HCT116 (cell line): Measurements from ENCODE around the gene CENPH. TPM values are rescaled to one million over a fixed set of nuclear protein-coding genes. Genes with fewer than 3 reads are reported as not detected.
A peak's percentile ranks its signal among the peaks of the same experiment; 100 is the strongest.

Experiments used
- ATAC-seq: fragments of 200-7000 bp; cut with Tn5 transposase; 2 replicates; pipeline ENCODE4 v1.9.1; 2020; ENCODE audit warnings: mild to moderate bottlenecking, moderate library complexity
- BruUV-seq: library from RNA; stranded (reverse); fragments of 400-500 nt; replicated peaks from 2 replicates; lab custom pipeline; 2021; lab: Mats Ljungman, UMichigan
- CTCF ChIA-PET: fragments of 300-600 bp; sonication (Branson Sonifier 250); formaldehyde crosslinking; loops from one replicate; lab custom pipeline; 2021; ENCODE audit warnings: antibody characterized with exemption; lab: Charles Lee
- POLR2A ChIA-PET: fragments of 300-600, 350-600 bp; sonication (Branson Sonifier 250); formaldehyde crosslinking; loops from one replicate; lab custom pipeline; 2021; ENCODE audit warnings: antibody characterized with exemption; lab: Charles Lee
- RAD21 ChIA-PET, 2 experiments: fragments of 300-600 bp; sonication (Branson Sonifier 250); formaldehyde crosslinking; loops; one replicate each; lab custom pipeline; 2023; ENCODE audit warnings: low total read pairs in 2 of 2; ENCODE audit not compliant: uncharacterized antibody in 2 of 2, unreplicated experiment in 2 of 2, low non-redundant PET in 1 of 2; lab: Charles Lee
- DNase-seq: peaks from one replicate; pipeline ENCODE4 v3.0.0-alpha.2; 2010; ENCODE audit warnings: low read depth, low spot score
- H2AFZ ChIP-seq: fragments of 200-600 bp; shearing (Covaris generic), sonication (generic); 2 replicates; pipeline ENCODE4 v1.6.1; 2017; ENCODE audit warnings: low read depth, mixed run types, mixed read lengths, antibody characterized with exemption, low read length; ENCODE audit not compliant: poor library complexity, severe bottlenecking
- H3K27ac ChIP-seq: 2 replicates; pipeline ENCODE4 v1.5.1; 2012; ENCODE audit warnings: low read depth, low read length
- H3K27me3 ChIP-seq: fragments of 200-600 bp; sonication (generic); 2 replicates; pipeline ENCODE4 v1.6.1; 2016; ENCODE audit warnings: mixed run types, low read length, mixed read lengths; ENCODE audit not compliant: insufficient read depth
- H3K36me3 ChIP-seq, 2 experiments: fragments of 200-500 bp in 1 of 2; fragments of 200-600 bp in 1 of 2; sonication (Bioruptor generic) in 1 of 2; sonication (generic) in 1 of 2; 2 replicates each; pipeline versions ENCODE4 v1.5.1 to v1.6.1; 2014 to 2016; ENCODE audit warnings: low read length in 2 of 2, inconsistent platforms in 1 of 2, mixed read lengths in 1 of 2, mixed run types in 1 of 2; ENCODE audit not compliant: insufficient read depth in 2 of 2, control insufficient read depth in 1 of 2
- H3K4me1 ChIP-seq, 2 experiments: fragments of 200-600 bp in 1 of 2; sonication (generic) in 1 of 2; 2 replicates each; pipeline versions ENCODE4 v1.5.1 to v1.6.1; 2012 to 2017; ENCODE audit warnings: low read length in 2 of 2, inconsistent platforms in 1 of 2, mild to moderate bottlenecking in 1 of 2, mixed read lengths in 1 of 2, mixed run types in 1 of 2, moderate library complexity in 1 of 2; ENCODE audit not compliant: insufficient read depth in 2 of 2, control insufficient read depth in 1 of 2
- H3K4me2 ChIP-seq: fragments of 200-600 bp; sonication (generic); 2 replicates; pipeline ENCODE4 v1.6.1; 2017; ENCODE audit warnings: mixed run types, low read length, mixed read lengths
- H3K4me3 ChIP-seq, 2 experiments: fragments of 200-600 bp in 1 of 2; sonication (generic) in 1 of 2; replicated peaks in 1 of 2; 2 replicates each; pipeline ENCODE4 v1.5.1; 2011 to 2016; ENCODE audit warnings: low read length in 2 of 2, control low read depth in 1 of 2, low read depth in 1 of 2, mild to moderate bottlenecking in 1 of 2, mixed read lengths in 1 of 2, mixed run types in 1 of 2
- H3K79me2 ChIP-seq: fragments of 200-600 bp; sonication (generic); 2 replicates; pipeline ENCODE4 v1.6.1; 2017; ENCODE audit warnings: mild to moderate bottlenecking, mixed run types, low read length, moderate library complexity, mixed read lengths; ENCODE audit not compliant: insufficient read depth
- H3K9ac ChIP-seq: fragments of 200-600 bp; sonication (generic); 2 replicates; pipeline ENCODE4 v1.6.1; 2016; ENCODE audit warnings: low read length, mixed read lengths
- H3K9me2 ChIP-seq: fragments of 200-600 bp; sonication (generic), shearing (Covaris generic); 2 replicates; pipeline ENCODE4 v1.6.1; 2017; ENCODE audit warnings: mixed run types, mild to moderate bottlenecking, moderate library complexity; ENCODE audit not compliant: insufficient read depth
- H3K9me3 ChIP-seq, 2 experiments: fragments of 200-500 bp in 1 of 2; fragments of 200-600 bp in 1 of 2; sonication (Bioruptor generic) in 1 of 2; sonication (generic) in 1 of 2; 2 replicates each; pipeline ENCODE4 v1.6.1; 2014 to 2017; ENCODE audit warnings: low read length in 2 of 2, mixed read lengths in 2 of 2, inconsistent platforms in 1 of 2, low read depth in 1 of 2, mild to moderate bottlenecking in 1 of 2, mixed run types in 1 of 2, moderate library complexity in 1 of 2; ENCODE audit not compliant: control insufficient read depth in 1 of 2, insufficient read depth in 1 of 2
- H4K20me1 ChIP-seq: fragments of 200-600 bp; sonication (generic), shearing (Covaris generic); 2 replicates; pipeline ENCODE4 v1.6.1; 2017; ENCODE audit warnings: mixed run types, mild to moderate bottlenecking, moderate library complexity; ENCODE audit not compliant: insufficient read depth
- CBX3 ChIP-seq: IDR thresholded peaks from 2 replicates; pipeline ENCODE4 v1.6.1; 2012; ENCODE audit warnings: low read depth
- CEBPB ChIP-seq: IDR thresholded peaks from 2 replicates; pipeline ENCODE4 v1.6.1; 2012; ENCODE audit warnings: low read depth
- CTCF ChIP-seq, 3 experiments: fragments of 200-600 bp in 1 of 3; sonication (generic) in 1 of 3; IDR thresholded peaks in 2 of 3; conservative IDR thresholded peaks in 1 of 3; 2 replicates each; pipeline ENCODE4 v1.5.1; 2012 to 2017; ENCODE audit warnings: low read depth in 2 of 3, low read length in 2 of 3, antibody characterized with exemption in 1 of 3, borderline replicate concordance in 1 of 3, control low read depth in 1 of 3, mild to moderate bottlenecking in 1 of 3, mixed read lengths in 1 of 3, mixed run types in 1 of 3, moderate library complexity in 1 of 3; ENCODE audit not compliant: insufficient read depth in 1 of 3
- EZH2 ChIP-seq: fragments of 200-600 bp; sonication (generic); IDR thresholded peaks from 2 replicates; pipeline ENCODE4 v1.6.1; 2017; ENCODE audit warnings: antibody characterized with exemption, mixed run types
- EZH2phosphoT487 ChIP-seq: fragments of 200-600 bp; IDR thresholded peaks from 2 replicates; pipeline ENCODE4 v1.6.1; 2018; ENCODE audit warnings: antibody characterized with exemption, borderline replicate concordance
- FOSL1 ChIP-seq: IDR thresholded peaks from 2 replicates; pipeline ENCODE4 v1.6.1; 2012; ENCODE audit warnings: low read depth
- JUND ChIP-seq: IDR thresholded peaks from 2 replicates; pipeline ENCODE4 v1.6.1; 2012
- POLR2A ChIP-seq: IDR thresholded peaks from 2 replicates; pipeline ENCODE4 v1.7.0; 2011; ENCODE audit warnings: borderline replicate concordance; ENCODE audit not compliant: insufficient read depth, insufficient read length; ENCODE audit errors: extremely low read depth
- POLR2AphosphoS5 ChIP-seq: IDR thresholded peaks from 2 replicates; pipeline ENCODE4 v1.6.1; 2011; ENCODE audit warnings: mild to moderate bottlenecking, low read depth, low read length, moderate library complexity
- SIN3A ChIP-seq: IDR thresholded peaks from 2 replicates; pipeline ENCODE4 v1.6.1; 2012; ENCODE audit warnings: low read depth
- SRF ChIP-seq: IDR thresholded peaks from 2 replicates; pipeline ENCODE4 v1.6.1; 2012; ENCODE audit warnings: low read depth
- TCF7L2 ChIP-seq: IDR thresholded peaks from 2 replicates; pipeline ENCODE4 v1.7.0; 2011; ENCODE audit warnings: borderline replicate concordance, inconsistent platforms; ENCODE audit not compliant: insufficient read depth, insufficient read length; ENCODE audit errors: extremely low read depth
- YY1 ChIP-seq: IDR thresholded peaks from 2 replicates; pipeline ENCODE4 v1.6.1; 2011; ENCODE audit warnings: low read length, low read depth, moderate library complexity, mild to moderate bottlenecking; ENCODE audit not compliant: insufficient replicate concordance; ENCODE audit errors: extremely low read depth
- ZFX ChIP-seq: fragments of 450-650 bp; IDR thresholded peaks from 2 replicates; pipeline ENCODE4 v1.6.1; 2017
- intact Hi-C: fragments of 100-400 bp; cut with micrococcal nuclease; formaldehyde crosslinking; loops from 2 replicates; pipeline ENCODE4 v1.10.0; 2022
- total RNA-seq: library from RNA; stranded (reverse); gene quantifications from one replicate; pipeline ENCODE4 v1.2.1, GENCODE V29; 2021; ENCODE audit not compliant: unreplicated experiment
- TF ChIP-seq, protein P1 (sequence below): IDR thresholded peaks from 2 replicates; pipeline ENCODE4 v1.6.1; 2011; ENCODE audit warnings: mild to moderate bottlenecking, low read length, moderate library complexity; ENCODE audit not compliant: insufficient replicate concordance; ENCODE audit errors: extremely low read depth
- TF ChIP-seq, protein P2 (sequence below): IDR thresholded peaks from 2 replicates; pipeline ENCODE4 v1.6.1; 2012
- TF ChIP-seq, protein P3 (sequence below): IDR thresholded peaks from 2 replicates; pipeline ENCODE4 v1.6.1; 2012

The CENPH gene
- total RNA-seq, 1 experiment from 2014 or later = 23.4 TPM

DNA sequence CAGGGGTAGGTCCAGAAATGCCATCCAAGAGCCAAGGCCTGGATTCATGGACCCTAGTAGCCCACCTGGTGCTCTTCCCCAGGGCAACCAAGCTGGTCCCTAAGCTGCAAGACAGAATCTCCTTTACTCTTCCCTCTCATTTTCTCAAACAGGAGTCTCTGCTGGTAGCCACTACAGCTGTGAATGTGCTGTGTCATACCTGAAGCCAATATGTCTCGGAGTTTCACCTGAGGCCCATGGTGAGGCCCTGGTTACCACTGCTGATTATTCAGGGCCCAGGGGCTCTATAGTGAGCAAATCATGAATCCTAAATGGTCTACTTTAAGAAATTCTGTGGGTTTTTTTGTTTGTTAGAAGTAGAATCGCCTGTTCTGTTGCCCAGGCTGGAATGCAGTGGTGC, 61.2 kb downstream of the CENPH start:
- Histone ChIP-seq H3K4me3 (no peak overlapping the region), H3K9me3 (no peaks in the 10 kb centered on the region), H3K4me2 (no peak overlapping the region), H3K4me1 (peaks cover 6 to 17% of the 10 kb centered on the region in 2 experiments), H3K36me3 (no peaks in the 10 kb centered on the region), H4K20me1 (peaks cover 2% of the 10 kb centered on the region; the same call in 1 of the 2 replicates), H3K9me2 (no peaks in the 10 kb centered on the region), H2AFZ (no peak overlapping the region), H3K27me3 (no peaks in the 10 kb centered on the region), H3K9ac (0 out of 2 replicates have a peak overlapping the region, but pooled peaks have one; percentile 3), H3K27ac (no peak overlapping the region), H3K79me2 (peaks cover 83% of the 10 kb centered on the region)
- no TSS peak for BruUV-seq
- ChIA-PET POLR2A (no interaction called here), RAD21 (no interaction called here), CTCF (no interaction called here)
- DNase-seq (no peak), ATAC-seq (no peak; the same call in 1 of the 2 replicates)
- TF ChIP-seq, protein P1, sequence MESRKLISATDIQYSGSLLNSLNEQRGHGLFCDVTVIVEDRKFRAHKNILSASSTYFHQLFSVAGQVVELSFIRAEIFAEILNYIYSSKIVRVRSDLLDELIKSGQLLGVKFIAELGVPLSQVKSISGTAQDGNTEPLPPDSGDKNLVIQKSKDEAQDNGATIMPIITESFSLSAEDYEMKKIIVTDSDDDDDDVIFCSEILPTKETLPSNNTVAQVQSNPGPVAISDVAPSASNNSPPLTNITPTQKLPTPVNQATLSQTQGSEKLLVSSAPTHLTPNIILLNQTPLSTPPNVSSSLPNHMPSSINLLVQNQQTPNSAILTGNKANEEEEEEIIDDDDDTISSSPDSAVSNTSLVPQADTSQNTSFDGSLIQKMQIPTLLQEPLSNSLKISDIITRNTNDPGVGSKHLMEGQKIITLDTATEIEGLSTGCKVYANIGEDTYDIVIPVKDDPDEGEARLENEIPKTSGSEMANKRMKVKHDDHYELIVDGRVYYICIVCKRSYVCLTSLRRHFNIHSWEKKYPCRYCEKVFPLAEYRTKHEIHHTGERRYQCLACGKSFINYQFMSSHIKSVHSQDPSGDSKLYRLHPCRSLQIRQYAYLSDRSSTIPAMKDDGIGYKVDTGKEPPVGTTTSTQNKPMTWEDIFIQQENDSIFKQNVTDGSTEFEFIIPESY = no peak
- TF ChIP-seq, protein P2, sequence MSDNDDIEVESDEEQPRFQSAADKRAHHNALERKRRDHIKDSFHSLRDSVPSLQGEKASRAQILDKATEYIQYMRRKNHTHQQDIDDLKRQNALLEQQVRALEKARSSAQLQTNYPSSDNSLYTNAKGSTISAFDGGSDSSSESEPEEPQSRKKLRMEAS = no peak
- TF ChIP-seq CBX3 (no peak), SRF (no peak), FOSL1 (no peak), POLR2A (no peak), TCF7L2 (no peak), JUND (no peak), YY1 (no peak), EZH2 (no peak), CEBPB (no peak), SIN3A (no peak), EZH2phosphoT487 (no peak), CTCF (IDR thresholded peaks at IDR 0.05 in 2 of 3, conservative IDR thresholded peaks at IDR 0.05 in 1 of 3; ENCODE audit: borderline replicate concordance in 1 of 3, insufficient read depth in 1 of 3, low read depth in 2 of 3, low read length in 2 of 3) (no peak), POLR2AphosphoS5 (no peak), ZFX (no peak)
- TF ChIP-seq, protein P3, sequence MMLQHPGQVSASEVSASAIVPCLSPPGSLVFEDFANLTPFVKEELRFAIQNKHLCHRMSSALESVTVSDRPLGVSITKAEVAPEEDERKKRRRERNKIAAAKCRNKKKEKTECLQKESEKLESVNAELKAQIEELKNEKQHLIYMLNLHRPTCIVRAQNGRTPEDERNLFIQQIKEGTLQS = no peak
- intact Hi-C loops = no loop called here
